Trophoblast cell (in vitro differentiated cells and primary cell): ENCODE measurements around the gene NCKIPSD.

ENCODE experiments used
- DNase-seq, 2 donors: peaks; one replicate each; pipeline ENCODE4 v3.0.0-alpha.2; 2016
- H2AFZ ChIP-seq: 2 replicates; pipeline ENCODE4 v1.6.1; 2013; ENCODE audit warnings: low read length, moderate library complexity, mild to moderate bottlenecking; ENCODE audit not compliant: insufficient read depth, poor library complexity
- H2AK5ac ChIP-seq: 2 replicates; pipeline ENCODE4 v1.6.1; 2013; ENCODE audit warnings: mild to moderate bottlenecking, low read length
- H2BK120ac ChIP-seq: 2 replicates; pipeline ENCODE4 v1.6.1; 2013; ENCODE audit warnings: low read length, mild to moderate bottlenecking, moderate library complexity; ENCODE audit not compliant: insufficient read depth, poor library complexity
- H2BK12ac ChIP-seq: 2 replicates; pipeline ENCODE4 v1.6.1; 2013; ENCODE audit warnings: mild to moderate bottlenecking, low read length, moderate library complexity
- H2BK5ac ChIP-seq: 2 replicates; pipeline ENCODE4 v1.6.1; 2013; ENCODE audit warnings: low read length, low read depth, moderate library complexity, mild to moderate bottlenecking; ENCODE audit not compliant: poor library complexity
- H3K14ac ChIP-seq: 2 replicates; pipeline ENCODE4 v1.6.1; 2013; ENCODE audit warnings: mild to moderate bottlenecking, low read length
- H3K18ac ChIP-seq: 2 replicates; pipeline ENCODE4 v1.6.1; 2013; ENCODE audit warnings: mild to moderate bottlenecking, low read length
- H3K23ac ChIP-seq: 2 replicates; pipeline ENCODE4 v1.6.1; 2013; ENCODE audit warnings: low read length
- H3K27ac ChIP-seq: 2 replicates; pipeline ENCODE4 v1.5.1; 2013; ENCODE audit warnings: low read depth, mild to moderate bottlenecking, inconsistent platforms, low read length, moderate library complexity
- H3K27me3 ChIP-seq: 2 replicates; pipeline ENCODE4 v1.6.1; 2013; ENCODE audit warnings: inconsistent platforms, mild to moderate bottlenecking, low read length, moderate library complexity; ENCODE audit not compliant: insufficient read depth
- H3K36me3 ChIP-seq, 2 experiments: 1 replicate in 1 of 2; 2 replicates in 1 of 2; pipeline ENCODE4 v1.6.1; 2013; ENCODE audit warnings: low read length in 2 of 2, mild to moderate bottlenecking in 2 of 2, moderate library complexity in 1 of 2; ENCODE audit not compliant: insufficient read depth in 2 of 2, control insufficient read depth in 1 of 2
- H3K4ac ChIP-seq: 2 replicates; pipeline ENCODE4 v1.6.1; 2013; ENCODE audit warnings: low read depth, mild to moderate bottlenecking, low read length, moderate library complexity
- H3K4me1 ChIP-seq, 2 experiments: 1 replicate in 1 of 2; 2 replicates in 1 of 2; pipeline ENCODE4 v1.6.1; 2013; ENCODE audit warnings: low read length in 2 of 2, mild to moderate bottlenecking in 2 of 2, moderate library complexity in 1 of 2; ENCODE audit not compliant: insufficient read depth in 2 of 2, control insufficient read depth in 1 of 2
- H3K4me2 ChIP-seq: 2 replicates; pipeline ENCODE4 v1.6.1; 2013; ENCODE audit warnings: inconsistent platforms, mild to moderate bottlenecking, low read length, moderate library complexity
- H3K4me3 ChIP-seq: 2 replicates; pipeline ENCODE4 v1.5.1; 2013; ENCODE audit warnings: mild to moderate bottlenecking, low read depth, low read length, inconsistent platforms
- H3K79me1 ChIP-seq: one replicate; pipeline ENCODE4 v1.6.1; 2013; ENCODE audit warnings: low read length
- H3K79me2 ChIP-seq: 2 replicates; pipeline ENCODE4 v1.6.1; 2013; ENCODE audit warnings: low read length, mild to moderate bottlenecking; ENCODE audit not compliant: control insufficient read depth, insufficient read depth, poor library complexity
- H3K9ac ChIP-seq: 2 replicates; pipeline ENCODE4 v1.6.1; 2013; ENCODE audit warnings: mild to moderate bottlenecking, low read length
- H3K9me3 ChIP-seq: 2 replicates; pipeline ENCODE4 v1.6.1; 2013; ENCODE audit warnings: low read depth, mild to moderate bottlenecking, control low read depth, inconsistent platforms, low read length; ENCODE audit not compliant: insufficient read depth
- H4K12ac ChIP-seq: 2 replicates; pipeline ENCODE4 v1.6.1; 2013; ENCODE audit warnings: low read depth, mild to moderate bottlenecking, low read length, moderate library complexity
- H4K8ac ChIP-seq: 2 replicates; pipeline ENCODE4 v1.6.1; 2013; ENCODE audit warnings: low read depth, mild to moderate bottlenecking, low read length, moderate library complexity
- H4K91ac ChIP-seq: one replicate; pipeline ENCODE4 v1.6.1; 2013; ENCODE audit warnings: low read depth, mild to moderate bottlenecking, low read length, moderate library complexity
- WGBS: extraction: QIAGEN DNeasy Blood & Tissue Kit; methylation state at CpG from one replicate; pipeline ENCODE4 v1.1.7; 2013; ENCODE audit warnings: missing lambda C conversion rate; ENCODE audit not compliant: insufficient read length, insufficient coverage; ENCODE audit errors: extremely low coverage; 5-methylcytosine and 5-hydroxymethylcytosine counted together

Gene NCKIPSD

DNA sequence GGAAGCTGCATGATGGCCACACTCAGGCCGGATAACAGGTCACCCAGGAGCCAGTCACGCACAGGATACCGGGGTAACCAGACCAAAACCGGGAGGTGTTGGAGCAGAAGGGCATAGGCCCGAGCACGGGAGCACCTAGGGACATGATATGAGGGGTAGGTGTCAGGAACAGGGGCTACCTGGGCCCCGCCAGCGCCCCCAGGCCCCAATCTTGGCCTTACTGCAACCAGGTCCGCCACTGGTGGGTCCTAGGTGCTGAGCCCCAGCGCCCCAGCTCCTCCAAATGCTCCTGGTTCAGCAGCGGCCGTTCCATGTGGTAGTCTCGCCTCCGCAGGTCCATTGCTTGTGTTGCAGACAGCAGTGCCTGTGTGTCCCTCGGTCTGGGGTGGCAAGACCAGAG is 52.5 kb downstream of the NCKIPSD start:
- Histone ChIP-seq H4K12ac (no peak overlapping the region), H3K4ac (no peak overlapping the region), H2AK5ac (no peak overlapping the region), H3K79me1 (peaks cover 9% of the 10 kb centered on the region), H3K27me3 (no peaks in the 10 kb centered on the region), H3K18ac (no peak overlapping the region), H3K23ac (no peak overlapping the region), H3K27ac (no peak overlapping the region), H3K9me3 (peaks cover 2% of the 10 kb centered on the region), H3K4me3 (no peak overlapping the region), H3K4me2 (no peak overlapping the region), H2BK120ac (no peak overlapping the region), H2BK5ac (no peak overlapping the region), H3K79me2 (peaks cover 8% of the 10 kb centered on the region), H3K9ac (no peak overlapping the region), H4K8ac (no peak overlapping the region), H2AFZ (no peak overlapping the region), H3K4me1 (peaks cover 5 to 17% of the 10 kb centered on the region in 2 experiments), H3K36me3 (peaks cover 47 to 51% of the 10 kb centered on the region in 2 experiments), H4K91ac (no peak overlapping the region), H3K14ac (no peak overlapping the region), H2BK12ac (no peak overlapping the region)
- DNase-seq: no peak
- no CpG with 5 or more reads among the region's 15 CpGs for WGBS

DNA sequence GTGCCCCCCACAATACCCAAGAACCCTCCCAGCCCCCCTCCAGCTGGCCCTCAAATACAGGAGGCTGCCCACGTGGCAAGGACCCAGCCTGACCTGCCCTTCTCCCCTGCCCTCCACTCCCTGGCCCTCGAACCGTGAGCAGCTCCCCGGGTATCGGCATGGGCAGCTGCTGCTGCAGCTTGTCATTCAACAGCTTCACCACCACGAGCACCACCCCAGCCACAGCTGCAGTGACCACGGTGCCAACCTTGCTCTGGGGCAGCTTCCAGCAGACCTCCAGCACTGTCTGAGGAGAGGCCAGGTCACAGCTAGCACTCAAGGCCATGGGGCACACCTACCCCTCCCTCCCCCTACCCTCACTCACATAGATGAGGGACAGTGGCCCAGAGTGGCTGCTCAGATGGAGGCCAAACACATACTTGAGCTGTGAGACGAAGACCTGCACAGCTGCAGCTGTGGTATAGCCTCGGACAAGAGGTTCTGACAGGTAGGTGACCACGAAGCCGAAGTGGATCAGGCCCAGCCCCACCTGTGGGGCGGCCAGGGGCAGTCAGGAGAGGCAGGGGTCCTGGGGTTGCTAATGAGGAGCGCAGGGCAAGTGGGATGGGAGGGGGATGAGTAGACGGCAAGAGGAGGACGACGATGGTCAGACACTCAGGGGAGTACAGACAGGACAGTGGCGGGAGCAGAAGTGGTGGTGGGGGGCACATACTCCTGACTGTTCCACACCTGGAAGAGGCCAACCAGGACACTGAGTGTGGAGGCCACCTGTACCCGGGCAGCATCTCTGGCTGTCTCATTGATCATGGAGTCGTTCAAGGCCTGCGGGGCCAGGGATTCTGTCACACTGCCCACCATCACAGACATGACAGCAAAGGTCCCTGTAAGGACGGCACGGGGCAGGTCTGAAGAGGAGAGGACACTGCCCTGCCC is 53.9 kb downstream of the NCKIPSD start:
- H4K12ac ChIP-seq: no peak overlapping the region
- no peak overlapping the region for H4K8ac ChIP-seq
- H2AFZ ChIP-seq: no peak overlapping the region
- H3K27ac ChIP-seq: no peak overlapping the region
- no peak overlapping the region for H4K91ac ChIP-seq
- H3K14ac ChIP-seq: no peak overlapping the region
- H3K4me1 ChIP-seq: peaks cover 5 to 17% of the 10 kb centered on the region in 2 experiments
- no peaks in the 10 kb centered on the region for H3K27me3 ChIP-seq
- H2BK12ac ChIP-seq: no peak overlapping the region
- WGBS: no CpG with 5 or more reads among the region's 22 CpGs
- no peak overlapping the region for H3K23ac ChIP-seq
- no peak overlapping the region for H3K4ac ChIP-seq
- H3K18ac ChIP-seq: no peak overlapping the region
- no peak overlapping the region for H2AK5ac ChIP-seq
- H3K9me3 ChIP-seq: peaks cover 2% of the 10 kb centered on the region
- peaks cover 9% of the 10 kb centered on the region for H3K79me1 ChIP-seq
- peaks cover 61 to 64% of the 10 kb centered on the region in 2 experiments for H3K36me3 ChIP-seq
- H3K9ac ChIP-seq: no peak overlapping the region
- no peak for DNase-seq
- H2BK5ac ChIP-seq: no peak overlapping the region
- H3K4me3 ChIP-seq: no peak overlapping the region
- no peak overlapping the region for H2BK120ac ChIP-seq
- no peak overlapping the region for H3K4me2 ChIP-seq
- H3K79me2 ChIP-seq: peaks cover 8% of the 10 kb centered on the region

DNA sequence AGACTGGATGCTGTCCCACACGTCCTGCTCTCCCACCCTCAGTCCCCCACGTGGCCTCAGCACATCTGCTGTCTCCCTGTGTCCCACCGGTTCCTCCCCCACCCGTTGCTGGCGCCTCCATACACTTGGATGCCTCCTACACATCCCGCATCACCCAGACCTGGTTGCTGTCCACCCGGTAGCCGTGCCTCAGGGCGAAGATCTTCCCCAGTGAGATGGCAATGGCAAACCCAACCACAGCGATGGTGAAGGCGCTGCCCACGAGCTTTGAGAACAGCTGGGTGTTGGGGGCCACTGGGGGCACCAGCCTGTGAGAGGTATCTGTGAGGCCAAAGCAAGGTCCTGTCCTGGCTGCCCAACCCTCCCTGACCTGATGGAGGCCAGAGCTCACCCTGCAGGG is 54.9 kb downstream of the NCKIPSD start:
- Histone ChIP-seq H2AK5ac (no peak overlapping the region), H2BK5ac (no peak overlapping the region), H3K4me3 (no peak overlapping the region), H3K23ac (no peak overlapping the region), H3K9ac (no peak overlapping the region), H2BK12ac (no peak overlapping the region), H3K36me3 (peaks cover 70 to 74% of the 10 kb centered on the region in 2 experiments), H4K91ac (no peak overlapping the region), H3K27me3 (no peaks in the 10 kb centered on the region), H4K8ac (no peak overlapping the region), H3K14ac (no peak overlapping the region), H2AFZ (no peak overlapping the region), H3K9me3 (peaks cover 2% of the 10 kb centered on the region), H3K79me2 (peaks cover 7% of the 10 kb centered on the region), H4K12ac (no peak overlapping the region), H3K4ac (no peak overlapping the region), H2BK120ac (no peak overlapping the region), H3K79me1 (peaks cover 8% of the 10 kb centered on the region), H3K27ac (no peak overlapping the region), H3K18ac (no peak overlapping the region), H3K4me2 (no peak overlapping the region), H3K4me1 (peaks cover 0 to 8% of the 10 kb centered on the region in 2 experiments)
- DNase-seq: peak; percentile 45 to 70
- WGBS: no CpG with 5 or more reads among the region's 12 CpGs

DNA sequence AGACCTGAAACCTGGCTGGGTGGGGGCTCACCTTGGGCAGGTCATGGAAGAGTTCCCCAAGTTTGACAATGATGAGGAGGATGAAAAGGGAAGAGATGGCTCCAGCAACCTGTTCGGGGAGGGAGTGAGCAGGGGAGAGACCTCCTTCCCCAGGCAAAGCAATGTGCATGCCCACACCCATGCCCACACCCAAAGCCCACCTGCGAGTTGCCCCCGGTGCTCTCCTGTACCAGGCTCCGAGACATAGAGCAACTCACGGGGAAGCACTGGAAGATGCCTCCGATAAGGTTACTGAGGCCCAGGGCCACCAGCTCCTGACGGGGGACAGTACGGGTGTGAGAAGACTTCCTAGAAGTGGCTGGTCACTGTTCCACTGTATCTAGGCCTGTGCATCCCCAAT is 55.3 kb downstream of the NCKIPSD start:
- no CpG with 5 or more reads among the region's 8 CpGs for WGBS
- no peak overlapping the region for H2AK5ac ChIP-seq

More for the DNA sequence above, 55.3 kb downstream of the NCKIPSD start:
- no peak overlapping the region for H3K18ac ChIP-seq
- no peak overlapping the region for H3K14ac ChIP-seq
- H2BK120ac ChIP-seq: no peak overlapping the region
- no peak overlapping the region for H2BK12ac ChIP-seq
- H3K4ac ChIP-seq: no peak overlapping the region
- H3K27ac ChIP-seq: no peak overlapping the region
- no peak overlapping the region for H3K4me3 ChIP-seq
- H3K23ac ChIP-seq: no peak overlapping the region
- H2AFZ ChIP-seq: no peak overlapping the region
- H4K91ac ChIP-seq: no peak overlapping the region
- H3K79me2 ChIP-seq: peaks cover 4% of the 10 kb centered on the region
- H3K9me3 ChIP-seq: peaks cover 2% of the 10 kb centered on the region
- no peak for DNase-seq
- no peaks in the 10 kb centered on the region for H3K27me3 ChIP-seq
- H3K79me1 ChIP-seq: peaks cover 5% of the 10 kb centered on the region
- no peak overlapping the region for H4K8ac ChIP-seq
- H2BK5ac ChIP-seq: no peak overlapping the region
- no peak overlapping the region for H3K9ac ChIP-seq
- no peak overlapping the region for H3K4me2 ChIP-seq
- peaks cover 0 to 5% of the 10 kb centered on the region in 2 experiments for H3K4me1 ChIP-seq
- peaks cover 74 to 78% of the 10 kb centered on the region in 2 experiments for H3K36me3 ChIP-seq
- H4K12ac ChIP-seq: no peak overlapping the region
